ENCODE data around the gene RRP1.

The RRP1 gene

GRCh38 chr21:43767498-43767983 is 21.8 kb upstream of the RRP1 start:
- no peak for DNase-seq (ENCODE audit: low read depth, low spot score)
- TF ChIP-seq SUZ12 (IDR thresholded peaks at IDR 0.05; ENCODE audit: extremely low read depth, insufficient read depth, insufficient read length), result no peak
- TF ChIP-seq YY1 (IDR thresholded peaks at IDR 0.05; ENCODE audit: insufficient read depth, insufficient read length), result no peak
- no peak for TF ChIP-seq ZNF274 (IDR thresholded peaks at IDR 0.05; ENCODE audit: low read depth, low read length)
- Histone ChIP-seq H3K4me1 (ENCODE audit: insufficient read depth, insufficient read length) (peaks cover 39% of the 10 kb centered on the region), H3K9ac (ENCODE audit: insufficient read length, low read depth) (peak overlapping the region; percentile 70), H3K4me3 (ENCODE audit: insufficient read length, low read depth) (no peak overlapping the region), H3K27me3 (ENCODE audit: insufficient read depth, insufficient read length) (no peaks in the 10 kb centered on the region), H3K36me3 (ENCODE audit: insufficient read depth, insufficient read length, low read length) (peaks cover 13% of the 10 kb centered on the region), H3K9me3 (ENCODE audit: insufficient read depth, low read length) (no peaks in the 10 kb centered on the region)

- Histone ChIP-seq H3K4me1 (ENCODE audit: insufficient read depth, insufficient read length) (peaks cover 42% of the 10 kb centered on the region), H3K4me3 (ENCODE audit: insufficient read length, low read depth) (no peak overlapping the region), H3K9me3 (ENCODE audit: insufficient read depth, low read length) (no peaks in the 10 kb centered on the region), H3K27me3 (ENCODE audit: insufficient read depth, insufficient read length) (no peaks in the 10 kb centered on the region), H3K36me3 (ENCODE audit: insufficient read depth, insufficient read length, low read length) (peaks cover 14% of the 10 kb centered on the region), H3K9ac (ENCODE audit: insufficient read length, low read depth) (peak overlapping the region; percentile 70)
- TF ChIP-seq ZNF274 (IDR thresholded peaks at IDR 0.05; ENCODE audit: low read depth, low read length), result no peak
- no peak for TF ChIP-seq YY1 (IDR thresholded peaks at IDR 0.05; ENCODE audit: insufficient read depth, insufficient read length)
- TF ChIP-seq SUZ12 (IDR thresholded peaks at IDR 0.05; ENCODE audit: extremely low read depth, insufficient read depth, insufficient read length), result no peak
- DNase-seq (ENCODE audit: low read depth, low spot score), result no peak
These were observed 21.2 kb upstream of the RRP1 start for GRCh38 chr21:43767984-43768867.

GRCh38 chr21:43768868-43769167 is 20.6 kb upstream of the RRP1 start:
- Histone ChIP-seq H3K9ac (ENCODE audit: insufficient read length, low read depth) (peak overlapping the region; percentile 70), H3K4me3 (ENCODE audit: insufficient read length, low read depth) (no peak overlapping the region), H3K4me1 (ENCODE audit: insufficient read depth, insufficient read length) (peaks cover 42% of the 10 kb centered on the region), H3K9me3 (ENCODE audit: insufficient read depth, low read length) (no peaks in the 10 kb centered on the region), H3K36me3 (ENCODE audit: insufficient read depth, insufficient read length, low read length) (peaks cover 17% of the 10 kb centered on the region), H3K27me3 (ENCODE audit: insufficient read depth, insufficient read length) (no peaks in the 10 kb centered on the region)
- DNase-seq (ENCODE audit: low read depth, low spot score), result no peak
- TF ChIP-seq SUZ12 (IDR thresholded peaks at IDR 0.05; ENCODE audit: extremely low read depth, insufficient read depth, insufficient read length) (no peak), YY1 (IDR thresholded peaks at IDR 0.05; ENCODE audit: insufficient read depth, insufficient read length) (no peak), ZNF274 (IDR thresholded peaks at IDR 0.05; ENCODE audit: low read depth, low read length) (no peak)

GRCh38 chr21:43769325-43769958 is 19.9 kb upstream of the RRP1 start:
- Histone ChIP-seq H3K9ac (ENCODE audit: insufficient read length, low read depth) (no peak overlapping the region), H3K4me3 (ENCODE audit: insufficient read length, low read depth) (no peak overlapping the region), H3K27me3 (ENCODE audit: insufficient read depth, insufficient read length) (no peaks in the 10 kb centered on the region), H3K4me1 (ENCODE audit: insufficient read depth, insufficient read length) (peaks cover 36% of the 10 kb centered on the region), H3K36me3 (ENCODE audit: insufficient read depth, insufficient read length, low read length) (peaks cover 20% of the 10 kb centered on the region), H3K9me3 (ENCODE audit: insufficient read depth, low read length) (no peaks in the 10 kb centered on the region)
- TF ChIP-seq YY1 (IDR thresholded peaks at IDR 0.05; ENCODE audit: insufficient read depth, insufficient read length) (no peak), SUZ12 (IDR thresholded peaks at IDR 0.05; ENCODE audit: extremely low read depth, insufficient read depth, insufficient read length) (no peak), ZNF274 (IDR thresholded peaks at IDR 0.05; ENCODE audit: low read depth, low read length) (no peak)
- DNase-seq (ENCODE audit: low read depth, low spot score), result no peak

- no peak overlapping the region for H3K9ac ChIP-seq (ENCODE audit: insufficient read length, low read depth)
- no peak for DNase-seq (ENCODE audit: low read depth, low spot score)
- no peaks in the 10 kb centered on the region for H3K27me3 ChIP-seq (ENCODE audit: insufficient read depth, insufficient read length)
- H3K9me3 ChIP-seq (ENCODE audit: insufficient read depth, low read length), result no peaks in the 10 kb centered on the region
- peaks cover 35% of the 10 kb centered on the region for H3K4me1 ChIP-seq (ENCODE audit: insufficient read depth, insufficient read length)
- H3K4me3 ChIP-seq (ENCODE audit: insufficient read length, low read depth), result no peak overlapping the region
- peaks cover 27% of the 10 kb centered on the region for H3K36me3 ChIP-seq (ENCODE audit: insufficient read depth, insufficient read length, low read length)
- TF ChIP-seq YY1 (IDR thresholded peaks at IDR 0.05; ENCODE audit: insufficient read depth, insufficient read length) (no peak), SUZ12 (IDR thresholded peaks at IDR 0.05; ENCODE audit: extremely low read depth, insufficient read depth, insufficient read length) (no peak), ZNF274 (IDR thresholded peaks at IDR 0.05; ENCODE audit: low read depth, low read length) (no peak)
These were observed 19.2 kb upstream of the RRP1 start for GRCh38 chr21:43770066-43770655.

- no peak for DNase-seq (ENCODE audit: low read depth, low spot score)
- H3K9ac ChIP-seq (ENCODE audit: insufficient read length, low read depth), result no peak overlapping the region
These were observed 18.1 kb upstream of the RRP1 start for GRCh38 chr21:43771199-43771675.

More at GRCh38 chr21:43771199-43771675, 18.1 kb upstream of the RRP1 start:
- Histone ChIP-seq H3K36me3 (ENCODE audit: insufficient read depth, insufficient read length, low read length) (peaks cover 28% of the 10 kb centered on the region), H3K27me3 (ENCODE audit: insufficient read depth, insufficient read length) (no peaks in the 10 kb centered on the region), H3K4me1 (ENCODE audit: insufficient read depth, insufficient read length) (peaks cover 35% of the 10 kb centered on the region), H3K4me3 (ENCODE audit: insufficient read length, low read depth) (no peak overlapping the region), H3K9me3 (ENCODE audit: insufficient read depth, low read length) (no peaks in the 10 kb centered on the region)
- TF ChIP-seq SUZ12 (IDR thresholded peaks at IDR 0.05; ENCODE audit: extremely low read depth, insufficient read depth, insufficient read length) (no peak), YY1 (IDR thresholded peaks at IDR 0.05; ENCODE audit: insufficient read depth, insufficient read length) (no peak), ZNF274 (IDR thresholded peaks at IDR 0.05; ENCODE audit: low read depth, low read length) (no peak)
